ENCODE results near the gene MTMR12.
"Not testable (repeated sequence)": the region's sequence is repeated elsewhere in the genome, so short reads cannot be mapped to it uniquely, and the experiment has no call there.

MTMR12 gene

GRCh38 chr5:32326216-32326772, 13.6 kb upstream of the MTMR12 start:
- TF ChIP-seq, protein P1, sequence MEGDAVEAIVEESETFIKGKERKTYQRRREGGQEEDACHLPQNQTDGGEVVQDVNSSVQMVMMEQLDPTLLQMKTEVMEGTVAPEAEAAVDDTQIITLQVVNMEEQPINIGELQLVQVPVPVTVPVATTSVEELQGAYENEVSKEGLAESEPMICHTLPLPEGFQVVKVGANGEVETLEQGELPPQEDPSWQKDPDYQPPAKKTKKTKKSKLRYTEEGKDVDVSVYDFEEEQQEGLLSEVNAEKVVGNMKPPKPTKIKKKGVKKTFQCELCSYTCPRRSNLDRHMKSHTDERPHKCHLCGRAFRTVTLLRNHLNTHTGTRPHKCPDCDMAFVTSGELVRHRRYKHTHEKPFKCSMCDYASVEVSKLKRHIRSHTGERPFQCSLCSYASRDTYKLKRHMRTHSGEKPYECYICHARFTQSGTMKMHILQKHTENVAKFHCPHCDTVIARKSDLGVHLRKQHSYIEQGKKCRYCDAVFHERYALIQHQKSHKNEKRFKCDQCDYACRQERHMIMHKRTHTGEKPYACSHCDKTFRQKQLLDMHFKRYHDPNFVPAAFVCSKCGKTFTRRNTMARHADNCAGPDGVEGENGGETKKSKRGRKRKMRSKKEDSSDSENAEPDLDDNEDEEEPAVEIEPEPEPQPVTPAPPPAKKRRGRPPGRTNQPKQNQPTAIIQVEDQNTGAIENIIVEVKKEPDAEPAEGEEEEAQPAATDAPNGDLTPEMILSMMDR (IDR thresholded peaks at IDR 0.05; ENCODE audit: low read depth, low read length): no peak
- H3K4me3 ChIP-seq (replicated peaks in 1 of 2; ENCODE audit: low read depth in 2 of 2, low read length in 2 of 2): no peak overlapping the region
- peak in 1 of 2 donors; percentile 45 for DNase-seq (ENCODE audit: low read depth in 2 of 2)

- H3K4me3 ChIP-seq (replicated peaks in 1 of 2; ENCODE audit: low read depth in 2 of 2, low read length in 2 of 2): no peak overlapping the region
- no peak for DNase-seq (ENCODE audit: low read depth in 2 of 2)
- TF ChIP-seq, protein P1 (IDR thresholded peaks at IDR 0.05; ENCODE audit: low read depth, low read length): no peak
Observed at GRCh38 chr5:32325616-32326015, 12.9 kb upstream of the MTMR12 start.

- no peak overlapping the region for H3K4me3 ChIP-seq (replicated peaks in 1 of 2; ENCODE audit: low read depth in 2 of 2, low read length in 2 of 2)
- peak; percentile 22 to 51 for DNase-seq (ENCODE audit: low read depth in 2 of 2)
- TF ChIP-seq, protein P1 (IDR thresholded peaks at IDR 0.05; ENCODE audit: low read depth, low read length): no peak
Observed at GRCh38 chr5:32325062-32325461, 12.3 kb upstream of the MTMR12 start.

DNA sequence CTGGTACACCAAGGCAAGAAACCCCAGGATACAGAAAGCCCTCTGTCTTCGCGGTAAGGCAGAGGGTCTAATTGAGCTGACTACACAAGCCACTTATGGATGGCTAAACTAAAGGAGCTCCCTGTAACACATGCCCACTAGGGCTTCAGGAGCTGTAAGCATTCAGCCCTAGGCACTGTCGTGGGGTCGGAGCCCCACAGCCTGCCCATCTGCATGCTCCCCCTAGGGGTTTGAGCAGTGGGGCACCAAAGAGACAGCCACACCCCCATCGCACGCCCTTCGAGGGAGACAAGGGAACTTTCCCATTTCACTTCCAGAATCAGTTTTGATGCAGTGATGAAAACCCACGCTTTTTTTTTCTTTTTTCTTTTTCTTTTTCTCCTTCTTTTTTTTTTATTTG, 11.0 kb upstream of the MTMR12 start:
- TF ChIP-seq, protein P1 (IDR thresholded peaks at IDR 0.05; ENCODE audit: low read depth, low read length): no peak
- DNase-seq (ENCODE audit: low read depth in 2 of 2): no peak
- no peak overlapping the region for H3K4me3 ChIP-seq (replicated peaks in 1 of 2; ENCODE audit: low read depth in 2 of 2, low read length in 2 of 2)

DNA sequence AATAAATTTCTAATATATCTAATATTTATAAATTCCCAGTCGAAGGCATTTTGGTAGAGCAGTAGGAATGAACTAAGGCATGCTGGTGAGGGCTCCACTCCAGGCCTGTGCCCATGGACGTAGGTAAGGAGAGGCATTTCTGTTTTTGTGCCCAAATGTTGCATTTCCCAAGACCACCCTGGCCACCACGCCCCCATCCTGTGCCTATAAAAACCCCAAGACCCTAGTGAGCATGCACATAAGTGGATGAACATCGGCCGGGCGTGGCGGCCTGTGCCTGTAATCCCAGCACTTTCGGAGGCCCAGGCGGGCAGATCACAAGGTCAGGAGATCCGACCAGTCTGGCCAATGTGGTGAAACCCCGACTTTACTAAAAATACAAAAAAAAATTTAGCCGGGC, 10.1 kb upstream of the MTMR12 start:
- DNase-seq (ENCODE audit: low read depth in 2 of 2): no peak
- TF ChIP-seq, protein P1 (IDR thresholded peaks at IDR 0.05; ENCODE audit: low read depth, low read length): no peak
- H3K4me3 ChIP-seq (replicated peaks in 1 of 2; ENCODE audit: low read depth in 2 of 2, low read length in 2 of 2): no peak overlapping the region

- not testable (repeated sequence) for H3K4me3 ChIP-seq (replicated peaks in 1 of 2; ENCODE audit: low read depth in 2 of 2, low read length in 2 of 2); DNase-seq (ENCODE audit: low read depth in 2 of 2)
Observed at GRCh38 chr5:32321787-32322186, 9.0 kb upstream of the MTMR12 start.

- TF ChIP-seq, protein P1 (IDR thresholded peaks at IDR 0.05; ENCODE audit: low read depth, low read length): no peak
- no peak overlapping the region for H3K4me3 ChIP-seq (replicated peaks in 1 of 2; ENCODE audit: low read depth in 2 of 2, low read length in 2 of 2)
- DNase-seq (ENCODE audit: low read depth in 2 of 2): no peak
Observed at GRCh38 chr5:32320576-32320975, 7.8 kb upstream of the MTMR12 start.

All from cardiac fibroblast (primary cell).